ENCODE results near the gene COQ2. TPM values are rescaled to one million over a fixed set of nuclear protein-coding genes. Genes with fewer than 3 reads are reported as not detected.

Gene COQ2
- total RNA-seq, 3 donors from 2014 or later, result 12.5 to 21.6 (median 18.1) TPM

DNA sequence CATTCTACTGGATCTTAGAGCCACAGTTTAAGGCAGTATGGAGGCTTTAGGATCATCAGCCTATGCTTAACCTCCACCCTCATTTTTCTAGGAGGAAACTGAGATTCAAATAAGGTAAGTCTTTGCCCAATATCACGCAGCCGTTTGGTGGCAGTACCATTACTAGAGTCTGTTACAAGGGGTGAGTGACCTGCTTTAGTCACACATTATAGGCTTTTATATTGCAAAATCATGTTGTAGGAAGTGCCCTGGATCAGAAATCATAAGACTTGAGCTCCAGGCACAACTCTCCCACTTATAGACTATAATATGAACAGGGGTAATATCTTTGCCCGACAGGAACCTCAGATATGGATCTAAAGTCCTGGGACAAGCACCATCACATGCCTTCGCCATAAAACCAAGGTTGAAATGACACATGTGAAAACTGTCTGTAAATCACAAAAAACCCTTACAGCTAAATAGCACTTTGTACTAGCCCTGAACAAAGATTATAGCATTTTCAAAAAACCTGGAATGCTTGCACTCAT is 30.8 kb upstream of the COQ2 start:
- no peak overlapping the region for H3K4me3 ChIP-seq
- intact Hi-C loops (cut with DNase I, micrococcal nuclease), result no loop called here
- H3K36me3 ChIP-seq (ENCODE audit: low read depth), result no peaks in the 10 kb centered on the region
- no peak for DNase-seq
- H3K9me3 ChIP-seq, result no peaks in the 10 kb centered on the region
- H3K4me1 ChIP-seq (ENCODE audit: low read depth), result no peaks in the 10 kb centered on the region
- TF ChIP-seq, protein P1, sequence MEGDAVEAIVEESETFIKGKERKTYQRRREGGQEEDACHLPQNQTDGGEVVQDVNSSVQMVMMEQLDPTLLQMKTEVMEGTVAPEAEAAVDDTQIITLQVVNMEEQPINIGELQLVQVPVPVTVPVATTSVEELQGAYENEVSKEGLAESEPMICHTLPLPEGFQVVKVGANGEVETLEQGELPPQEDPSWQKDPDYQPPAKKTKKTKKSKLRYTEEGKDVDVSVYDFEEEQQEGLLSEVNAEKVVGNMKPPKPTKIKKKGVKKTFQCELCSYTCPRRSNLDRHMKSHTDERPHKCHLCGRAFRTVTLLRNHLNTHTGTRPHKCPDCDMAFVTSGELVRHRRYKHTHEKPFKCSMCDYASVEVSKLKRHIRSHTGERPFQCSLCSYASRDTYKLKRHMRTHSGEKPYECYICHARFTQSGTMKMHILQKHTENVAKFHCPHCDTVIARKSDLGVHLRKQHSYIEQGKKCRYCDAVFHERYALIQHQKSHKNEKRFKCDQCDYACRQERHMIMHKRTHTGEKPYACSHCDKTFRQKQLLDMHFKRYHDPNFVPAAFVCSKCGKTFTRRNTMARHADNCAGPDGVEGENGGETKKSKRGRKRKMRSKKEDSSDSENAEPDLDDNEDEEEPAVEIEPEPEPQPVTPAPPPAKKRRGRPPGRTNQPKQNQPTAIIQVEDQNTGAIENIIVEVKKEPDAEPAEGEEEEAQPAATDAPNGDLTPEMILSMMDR (IDR thresholded peaks at IDR 0.05), result no peak
- ATAC-seq, result no peak

DNA sequence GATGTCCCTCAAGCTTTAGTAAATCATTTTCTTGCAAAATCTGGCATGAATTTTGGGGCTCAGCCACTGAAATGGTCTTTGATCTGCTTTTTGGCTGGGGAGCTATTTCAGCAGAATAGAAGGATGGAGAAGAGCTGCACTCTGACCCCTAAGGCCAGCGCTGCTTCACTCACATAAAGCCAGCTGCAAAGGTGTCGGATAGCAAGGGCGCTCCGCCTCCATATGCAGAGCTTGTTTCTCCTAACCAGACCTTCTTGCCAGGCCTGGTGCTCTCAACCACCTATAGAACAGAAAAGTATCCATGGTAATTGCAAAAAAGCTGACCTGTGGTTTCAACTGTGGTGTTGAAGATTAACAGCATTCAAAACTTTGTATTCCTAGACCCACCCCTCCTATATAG is 24.1 kb upstream of the COQ2 start:
- H3K4me1 ChIP-seq (ENCODE audit: low read depth), result no peaks in the 10 kb centered on the region
- ATAC-seq, result peak; percentile 86
- no peak overlapping the region for H3K4me3 ChIP-seq
- no peaks in the 10 kb centered on the region for H3K9me3 ChIP-seq
- intact Hi-C loops (cut with DNase I, micrococcal nuclease), result no loop called here
- no peaks in the 10 kb centered on the region for H3K36me3 ChIP-seq (ENCODE audit: low read depth)
- TF ChIP-seq, protein P1 (IDR thresholded peaks at IDR 0.05), result no peak
- peak; percentile 25 to 44 (median 39) for DNase-seq

DNA sequence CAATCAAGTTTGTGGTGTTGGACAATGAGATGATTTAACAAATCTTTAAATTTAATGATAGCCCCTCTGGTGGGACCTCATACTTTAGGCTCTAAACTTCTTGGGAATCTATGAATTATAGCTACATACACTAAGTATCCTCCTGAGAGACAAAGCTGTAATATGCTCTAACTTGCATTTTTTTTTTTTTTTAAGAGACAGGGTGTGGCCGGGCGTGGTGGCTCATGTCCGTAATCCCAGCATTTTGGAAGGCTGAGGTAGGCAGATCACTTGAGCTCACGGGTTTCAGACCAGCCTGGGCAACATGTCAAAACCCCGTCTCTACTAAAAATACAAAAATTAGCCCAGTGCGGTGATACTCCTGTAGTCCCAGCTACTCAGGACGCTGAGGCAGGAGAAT is 23.3 kb upstream of the COQ2 start:
- no peak overlapping the region for H3K4me3 ChIP-seq
- DNase-seq (no peak), ATAC-seq (peak; percentile 52)
- no peaks in the 10 kb centered on the region for H3K36me3 ChIP-seq (ENCODE audit: low read depth)
- intact Hi-C loops (cut with DNase I, micrococcal nuclease), result no loop called here
- no peaks in the 10 kb centered on the region for H3K9me3 ChIP-seq
- H3K4me1 ChIP-seq (ENCODE audit: low read depth), result no peaks in the 10 kb centered on the region
- TF ChIP-seq, protein P1 (IDR thresholded peaks at IDR 0.05), result no peak

DNA sequence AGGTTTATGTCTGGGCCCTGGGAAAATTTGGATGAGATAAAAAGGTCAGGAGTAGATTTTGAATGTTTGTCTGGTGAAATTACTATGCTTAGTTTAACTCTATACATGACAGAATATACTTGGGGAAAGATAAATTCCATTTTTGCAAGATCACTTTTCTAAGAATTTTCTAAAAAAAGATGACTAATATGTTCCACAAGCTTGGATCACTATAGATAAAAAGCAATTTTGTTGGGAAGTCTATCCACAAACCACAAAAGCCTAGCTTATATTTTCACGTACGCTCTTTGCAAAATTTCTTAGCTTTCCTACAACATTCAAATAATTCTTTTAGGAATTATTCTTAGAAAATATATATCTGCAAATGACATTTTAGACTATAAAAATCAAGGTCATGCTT is 20.6 kb upstream of the COQ2 start:
- no peak for DNase-seq
- TF ChIP-seq, protein P1 (IDR thresholded peaks at IDR 0.05), result no peak
- Histone ChIP-seq H3K4me3 (no peak overlapping the region), H3K4me1 (ENCODE audit: low read depth) (no peaks in the 10 kb centered on the region), H3K9me3 (no peaks in the 10 kb centered on the region), H3K36me3 (ENCODE audit: low read depth) (no peaks in the 10 kb centered on the region)
- intact Hi-C loops (cut with DNase I, micrococcal nuclease), result no loop called here
- ATAC-seq, result no peak

DNA sequence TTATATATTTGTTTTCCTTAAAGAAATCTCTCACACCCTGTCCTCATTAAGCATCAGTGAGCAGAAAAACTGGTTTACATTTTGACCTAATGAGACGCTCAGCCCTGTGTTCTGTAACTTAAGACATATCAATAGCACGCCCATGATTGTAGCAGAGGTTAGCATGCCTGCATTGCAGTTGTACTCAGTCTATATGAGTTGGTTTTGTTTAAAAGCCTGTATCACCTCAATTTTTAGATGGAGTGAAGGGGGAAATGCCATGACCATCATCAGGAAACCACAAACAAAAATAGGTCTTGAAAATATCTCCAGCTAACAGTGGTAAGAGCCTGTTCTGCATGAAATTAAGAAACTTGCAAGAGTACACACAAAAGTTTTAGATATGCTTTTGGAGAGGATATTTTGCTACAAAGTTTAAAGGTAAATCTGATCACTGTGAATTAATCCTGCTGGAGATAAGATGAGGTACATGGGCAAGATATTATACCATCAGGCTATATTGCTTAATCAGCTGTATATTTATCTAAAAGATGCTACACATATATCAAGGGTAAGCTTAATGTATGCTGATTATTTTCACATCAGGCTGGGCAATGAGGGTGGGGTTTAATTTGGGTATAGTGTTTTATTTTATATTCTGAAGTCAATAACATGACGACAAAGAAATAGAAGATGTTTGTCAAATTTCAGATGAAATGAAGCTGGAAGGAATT is 13.1 kb upstream of the COQ2 start:
- no peak for DNase-seq
- no peaks in the 10 kb centered on the region for H3K36me3 ChIP-seq (ENCODE audit: low read depth)
- ATAC-seq, result no peak
- H3K4me1 ChIP-seq (ENCODE audit: low read depth), result no peaks in the 10 kb centered on the region
- TF ChIP-seq, protein P1 (IDR thresholded peaks at IDR 0.05), result no peak
- H3K9me3 ChIP-seq, result no peaks in the 10 kb centered on the region
- no peak overlapping the region for H3K4me3 ChIP-seq
- intact Hi-C loops (cut with DNase I, micrococcal nuclease), result no loop called here
